Suprapubic skin (tissue), 4 donors: Measurements from ENCODE around the gene SEMA3C. TPM values are rescaled to one million over a fixed set of nuclear protein-coding genes. Genes with fewer than 3 reads are reported as not detected.

Experiments used
- DNase-seq, 2 donors: peaks; one replicate each; pipeline ENCODE4 v3.0.0-alpha.2; 2019; ENCODE audit warnings: low spot score in 2 of 2
- H3K27ac ChIP-seq: fragments of 200-600 bp; sonication (generic); one replicate; pipeline ENCODE4 v1.5.1; 2019
- H3K27me3 ChIP-seq: fragments of 200-600 bp; sonication (generic); one replicate; pipeline ENCODE4 v1.5.1; 2019
- H3K36me3 ChIP-seq: fragments of 200-600 bp; sonication (generic); one replicate; pipeline ENCODE4 v1.5.1; 2019
- H3K4me1 ChIP-seq: fragments of 200-600 bp; sonication (generic); one replicate; pipeline ENCODE4 v1.5.1; 2019
- H3K4me3 ChIP-seq: fragments of 200-600 bp; sonication (generic); one replicate; pipeline ENCODE4 v1.5.1; 2019; ENCODE audit warnings: mild to moderate bottlenecking
- H3K9me3 ChIP-seq: fragments of 200-600 bp; sonication (generic); one replicate; pipeline ENCODE4 v1.5.1; 2019
- CTCF ChIP-seq, 2 donors: fragments of 200-600 bp in 1 of 2; fragments of 450-650 bp in 1 of 2; sonication (generic) in 1 of 2; IDR thresholded peaks; one replicate each; pipeline ENCODE4 v1.5.1; 2016 to 2019; ENCODE audit warnings: antibody characterized with exemption in 2 of 2, mild to moderate bottlenecking in 1 of 2, moderate library complexity in 1 of 2
- EP300 ChIP-seq: sonication (generic); formaldehyde crosslinking; IDR thresholded peaks from one replicate; pipeline ENCODE4 v1.6.1; 2017; ENCODE audit warnings: antibody characterized with exemption
- POLR2A ChIP-seq, 2 donors: fragments of 450-650 bp; IDR thresholded peaks; one replicate each; pipeline ENCODE4 v1.6.1; 2017; ENCODE audit warnings: antibody characterized with exemption in 2 of 2, mild to moderate bottlenecking in 2 of 2, moderate library complexity in 2 of 2
- POLR2AphosphoS5 ChIP-seq, 3 donors: sonication (generic); formaldehyde crosslinking; IDR thresholded peaks; one replicate each; pipeline ENCODE4 v1.6.1; 2017; ENCODE audit warnings: antibody characterized with exemption in 3 of 3
- WGBS: methylation state at CpG from one replicate; pipeline ENCODE4 v1.1.5; 2018; 5-methylcytosine and 5-hydroxymethylcytosine counted together
- total RNA-seq, 4 donors: library from RNA; depleted of rRNA; stranded (reverse); fragments of >200 nt; gene quantifications; one replicate each; pipeline ENCODE4 v1.1.0, GENCODE V29; 2016

SEMA3C gene
- total RNA-seq, 4 donors from 2014 or later, result 46.0 to 105 (median 76.0) TPM

- no peak overlapping the region for H3K27ac ChIP-seq
- H3K4me1 ChIP-seq, result peaks cover 12% of the 10 kb centered on the region
- H3K4me3 ChIP-seq, result no peak overlapping the region
- H3K36me3 ChIP-seq, result no peaks in the 10 kb centered on the region
- DNase-seq, result no peak
- WGBS, result 89% methylated on average over 3 of the region's 3 CpGs
- no peaks in the 10 kb centered on the region for H3K27me3 ChIP-seq
- TF ChIP-seq POLR2AphosphoS5 (IDR thresholded peaks at IDR 0.05) (no peak), POLR2A (IDR thresholded peaks at IDR 0.05) (no peak)
- no peaks in the 10 kb centered on the region for H3K9me3 ChIP-seq
Measured at GRCh38 chr7:80837345-80837744, 81.5 kb downstream of the SEMA3C start.

DNA sequence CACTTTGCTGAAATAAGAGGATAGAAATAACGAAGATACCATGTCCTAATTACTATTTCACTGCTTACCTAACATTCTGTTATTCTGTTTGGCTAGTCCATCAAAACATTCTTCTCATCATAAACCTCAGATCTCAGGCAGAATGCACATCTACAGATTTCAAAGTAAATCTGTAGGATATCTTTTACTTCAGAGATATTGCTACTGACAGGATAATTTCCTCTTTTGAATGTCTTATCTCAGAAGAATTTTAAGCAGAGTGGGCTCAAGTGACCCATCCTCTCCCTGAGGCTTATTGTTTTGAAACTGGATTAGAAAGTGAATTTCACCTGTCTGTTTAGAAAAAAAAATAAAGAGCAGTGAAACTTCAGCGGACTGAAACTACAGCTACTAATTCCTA is 83.6 kb downstream of the SEMA3C start:
- Histone ChIP-seq H3K9me3 (no peaks in the 10 kb centered on the region), H3K27ac (no peak overlapping the region), H3K27me3 (no peaks in the 10 kb centered on the region), H3K4me3 (no peak overlapping the region), H3K36me3 (no peaks in the 10 kb centered on the region), H3K4me1 (peaks cover 16% of the 10 kb centered on the region)
- DNase-seq, result no peak
- TF ChIP-seq POLR2A (IDR thresholded peaks at IDR 0.05), result no peak
- no peak for TF ChIP-seq POLR2AphosphoS5 (IDR thresholded peaks at IDR 0.05)
- no peak for TF ChIP-seq CTCF (IDR thresholded peaks at IDR 0.05)
- no peak for TF ChIP-seq EP300
- 87% methylated on average over 2 of the region's 2 CpGs for WGBS

DNA sequence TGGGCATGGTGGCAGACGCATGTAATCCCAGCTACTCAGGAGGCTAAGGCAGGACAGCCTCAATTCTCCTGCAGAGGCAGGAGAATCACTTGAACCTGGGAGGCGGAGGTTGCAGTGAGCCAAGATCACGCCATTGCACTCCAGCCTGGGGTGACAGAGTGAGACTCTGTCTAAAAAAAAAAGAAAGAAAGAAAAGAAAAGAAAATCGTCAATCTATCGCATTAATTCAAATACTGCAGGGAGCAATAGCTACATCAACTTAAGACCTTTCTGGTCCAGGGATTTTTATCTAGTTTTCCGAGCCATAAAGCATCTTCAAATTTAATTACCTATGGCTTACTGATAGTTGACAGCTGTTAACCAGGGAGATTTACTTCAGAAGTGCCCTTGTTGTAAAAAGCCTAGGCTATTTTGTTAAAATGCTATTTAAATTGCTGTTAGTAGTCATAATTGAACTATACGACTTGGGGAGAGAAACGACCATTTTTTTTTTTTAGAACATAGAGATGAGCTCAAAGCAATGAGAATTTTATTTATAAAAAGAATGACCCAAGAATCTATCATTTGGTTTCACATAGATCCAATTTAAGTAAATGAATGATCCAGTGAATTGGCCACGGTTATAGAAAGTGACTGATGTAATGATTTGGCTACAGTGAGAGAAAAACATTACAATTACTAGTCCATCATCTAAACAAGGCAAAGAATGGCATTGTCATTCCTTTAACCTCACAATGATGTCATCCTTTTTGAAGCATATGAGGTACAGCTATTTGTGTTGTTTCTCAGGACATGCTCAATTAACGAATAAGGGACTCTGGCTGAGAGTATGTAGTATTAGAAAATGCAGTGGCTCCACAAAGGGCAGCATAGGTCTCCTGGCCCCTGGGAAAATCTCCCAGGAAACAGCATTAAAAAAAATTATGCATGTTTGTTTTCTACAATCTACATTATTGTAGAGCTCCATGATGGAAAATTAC is 85.3 kb downstream of the SEMA3C start:
- Histone ChIP-seq H3K9me3 (no peaks in the 10 kb centered on the region), H3K4me1 (peaks cover 16% of the 10 kb centered on the region), H3K27ac (no peak overlapping the region), H3K27me3 (no peaks in the 10 kb centered on the region), H3K36me3 (no peaks in the 10 kb centered on the region), H3K4me3 (no peak overlapping the region)
- WGBS, result 67% methylated on average over 10 of the region's 10 CpGs
- TF ChIP-seq POLR2AphosphoS5 (IDR thresholded peaks at IDR 0.05) (no peak), CTCF (IDR thresholded peaks at IDR 0.05) (no peak), POLR2A (IDR thresholded peaks at IDR 0.05) (no peak), EP300 (no peak)
- no peak for DNase-seq

DNA sequence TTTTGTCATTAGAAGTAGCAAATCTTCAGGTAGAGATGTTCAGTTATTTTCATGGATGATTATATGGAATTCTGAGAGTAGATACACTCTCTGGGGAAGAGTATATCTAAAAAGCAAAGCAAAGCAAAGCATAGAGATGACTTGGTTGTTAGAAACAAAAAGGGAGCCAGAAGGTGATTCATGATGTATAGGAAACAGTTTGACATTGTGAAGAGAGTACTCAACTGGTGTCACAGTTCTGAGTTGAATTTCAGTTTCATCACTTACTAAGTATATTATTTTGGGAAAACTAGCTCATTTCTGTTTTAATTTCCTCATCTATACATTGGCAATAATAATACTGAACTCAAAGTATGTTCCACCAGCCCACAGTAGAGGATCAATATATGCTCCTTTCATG is 86.8 kb downstream of the SEMA3C start:
- H3K4me1 ChIP-seq, result peaks cover 27% of the 10 kb centered on the region
- H3K36me3 ChIP-seq, result no peaks in the 10 kb centered on the region
- DNase-seq, result no peak
- TF ChIP-seq POLR2AphosphoS5 (IDR thresholded peaks at IDR 0.05) (no peak), CTCF (IDR thresholded peaks at IDR 0.05) (no peak), POLR2A (IDR thresholded peaks at IDR 0.05) (no peak), EP300 (no peak)
- H3K27ac ChIP-seq, result no peak overlapping the region
- no peak overlapping the region for H3K4me3 ChIP-seq
- no peaks in the 10 kb centered on the region for H3K9me3 ChIP-seq
- no peaks in the 10 kb centered on the region for H3K27me3 ChIP-seq

DNA sequence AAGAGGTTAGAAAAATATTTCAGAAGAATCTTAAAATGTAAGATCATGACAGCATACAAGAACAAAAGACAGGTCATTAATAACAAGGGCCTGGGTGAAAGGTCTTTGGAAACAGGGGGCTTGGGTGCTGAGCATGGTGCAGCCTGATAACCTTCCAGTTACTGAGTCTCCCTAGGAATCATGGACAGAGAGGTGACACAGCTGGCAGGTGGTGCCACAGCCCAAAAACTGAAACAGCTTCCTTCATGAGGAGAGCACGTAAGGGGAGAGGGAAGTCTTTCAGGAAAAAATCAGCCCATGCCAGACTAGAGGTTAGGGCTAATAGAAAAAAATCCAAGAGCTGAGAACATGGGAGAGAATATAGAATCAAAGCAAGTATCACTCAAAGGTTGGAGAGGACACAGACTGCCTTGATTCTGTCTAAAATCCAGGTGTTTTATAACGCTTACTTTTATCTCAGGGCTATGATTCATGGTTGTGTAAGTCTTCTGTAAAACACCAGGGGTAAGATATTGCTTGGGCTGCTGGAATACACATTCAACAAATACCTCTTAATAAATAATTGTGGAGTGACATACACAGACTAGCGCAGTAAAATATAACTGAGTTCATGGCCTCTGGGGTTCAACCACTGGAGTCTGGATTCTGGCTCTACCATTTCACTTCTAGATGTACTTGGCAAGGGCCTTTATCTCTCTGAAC is 88.1 kb downstream of the SEMA3C start:
- H3K27me3 ChIP-seq, result no peaks in the 10 kb centered on the region
- 54% methylated on average over 3 of the region's 3 CpGs for WGBS
- H3K4me1 ChIP-seq, result peaks cover 30% of the 10 kb centered on the region
- H3K36me3 ChIP-seq, result no peaks in the 10 kb centered on the region
- no peak for DNase-seq
- TF ChIP-seq CTCF (IDR thresholded peaks at IDR 0.05), result no peak
- TF ChIP-seq POLR2A (IDR thresholded peaks at IDR 0.05), result no peak
- no peak for TF ChIP-seq POLR2AphosphoS5 (IDR thresholded peaks at IDR 0.05)
- no peak for TF ChIP-seq EP300
- no peak overlapping the region for H3K4me3 ChIP-seq
- no peaks in the 10 kb centered on the region for H3K9me3 ChIP-seq
- H3K27ac ChIP-seq, result no peak overlapping the region
